Stimulated activated CD8-positive, alpha-beta memory T cell treated with anti-CD3 and anti-CD28 coated beads, Interleukin-4, amount 100 ng/mL, for 4 hours (primary cell): ENCODE measurements around the gene SH2D3C.

Source experiments
- DNase-seq, 2 donors: peaks; one replicate each; pipeline ENCODE4 v3.0.0-alpha.2; 2020; ENCODE audit warnings: low read depth in 2 of 2, low spot score in 1 of 2

The SH2D3C gene

GRCh38 chr9:127808347-127809001 lies 30.0 kb upstream of the SH2D3C start:
- DNase-seq = no peak

DNA sequence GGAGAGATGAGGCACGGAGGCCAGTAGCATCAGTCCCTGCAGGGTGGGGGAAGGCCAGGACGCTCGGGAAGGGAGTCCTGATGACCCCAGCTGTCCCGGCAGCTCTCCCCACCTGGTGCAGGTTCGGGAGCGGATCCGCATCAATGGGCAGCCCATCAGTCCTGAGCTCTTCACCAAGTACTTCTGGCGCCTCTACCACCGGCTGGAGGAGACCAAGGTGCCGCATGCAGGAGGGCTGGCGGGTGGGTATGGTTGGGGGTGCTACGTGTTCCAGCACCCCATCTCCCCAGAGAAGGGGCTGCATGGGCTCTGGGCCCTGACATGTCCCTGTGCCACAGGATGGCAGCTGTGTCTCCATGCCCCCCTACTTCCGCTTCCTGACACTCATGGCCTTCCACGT lies 28.4 kb upstream of the SH2D3C start:
- no peak for DNase-seq

GRCh38 chr9:127805620-127806019 lies 27.2 kb upstream of the SH2D3C start:
- no peak for DNase-seq

GRCh38 chr9:127803507-127804352 lies 25.3 kb upstream of the SH2D3C start:
- no peak for DNase-seq

DNA sequence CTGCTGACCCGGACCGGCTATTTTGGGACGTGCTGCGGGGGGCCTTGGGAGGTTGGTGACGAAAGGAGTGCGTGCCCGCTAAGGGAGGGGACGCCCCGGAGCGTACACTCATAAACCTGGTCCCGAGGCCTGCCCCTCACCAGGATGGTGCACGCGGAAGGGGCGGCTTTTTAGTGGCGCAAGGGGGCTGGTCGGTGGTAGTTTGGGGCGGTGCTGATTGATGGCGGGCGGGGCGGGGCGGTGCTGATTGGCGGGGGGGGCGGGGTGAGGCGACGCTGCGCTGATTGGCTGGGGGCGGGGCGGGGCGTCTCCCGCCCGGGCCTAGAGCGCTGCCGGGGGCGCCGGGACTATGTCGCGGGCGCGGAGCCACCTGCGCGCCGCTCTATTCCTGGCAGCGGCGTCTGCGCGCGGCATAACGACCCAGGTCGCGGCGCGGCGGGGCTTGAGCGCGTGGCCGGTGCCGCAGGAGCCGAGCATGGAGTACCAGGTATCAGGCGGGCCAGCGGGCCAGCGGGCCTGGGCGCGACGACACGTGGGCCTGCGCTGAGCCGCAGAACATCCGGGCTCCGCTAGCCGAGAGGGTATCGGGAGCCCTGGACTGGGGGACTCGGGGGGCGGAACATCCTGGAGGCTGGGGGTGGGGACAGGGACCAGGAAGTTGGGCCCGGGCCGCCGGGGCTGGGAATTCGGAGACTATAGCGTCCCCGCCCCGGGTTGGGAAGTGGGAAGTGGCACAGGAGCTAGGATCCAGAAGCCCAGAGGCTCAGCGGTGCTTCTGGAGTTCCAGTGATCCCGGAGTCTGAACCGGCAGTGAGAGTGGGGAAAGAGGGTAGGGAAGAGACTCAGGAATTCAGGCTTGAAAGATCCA lies 24.3 kb upstream of the SH2D3C start, which contains the start of gene FPGS:
Gene FPGS (plus strand): TSS at position 307 of the 868 bp plus-strand sequence. CDS start 43 bp downstream, at position 350.
- peak; percentile 47 to 70 for DNase-seq

- DNase-seq = no peak
These were observed 23.6 kb upstream of the SH2D3C start for GRCh38 chr9:127801955-127802575.

GRCh38 chr9:127796852-127797370 lies 18.4 kb upstream of the SH2D3C start:
- no peak for DNase-seq

- DNase-seq = no peak
These were observed 17.9 kb upstream of the SH2D3C start for GRCh38 chr9:127796225-127796813.

DNA sequence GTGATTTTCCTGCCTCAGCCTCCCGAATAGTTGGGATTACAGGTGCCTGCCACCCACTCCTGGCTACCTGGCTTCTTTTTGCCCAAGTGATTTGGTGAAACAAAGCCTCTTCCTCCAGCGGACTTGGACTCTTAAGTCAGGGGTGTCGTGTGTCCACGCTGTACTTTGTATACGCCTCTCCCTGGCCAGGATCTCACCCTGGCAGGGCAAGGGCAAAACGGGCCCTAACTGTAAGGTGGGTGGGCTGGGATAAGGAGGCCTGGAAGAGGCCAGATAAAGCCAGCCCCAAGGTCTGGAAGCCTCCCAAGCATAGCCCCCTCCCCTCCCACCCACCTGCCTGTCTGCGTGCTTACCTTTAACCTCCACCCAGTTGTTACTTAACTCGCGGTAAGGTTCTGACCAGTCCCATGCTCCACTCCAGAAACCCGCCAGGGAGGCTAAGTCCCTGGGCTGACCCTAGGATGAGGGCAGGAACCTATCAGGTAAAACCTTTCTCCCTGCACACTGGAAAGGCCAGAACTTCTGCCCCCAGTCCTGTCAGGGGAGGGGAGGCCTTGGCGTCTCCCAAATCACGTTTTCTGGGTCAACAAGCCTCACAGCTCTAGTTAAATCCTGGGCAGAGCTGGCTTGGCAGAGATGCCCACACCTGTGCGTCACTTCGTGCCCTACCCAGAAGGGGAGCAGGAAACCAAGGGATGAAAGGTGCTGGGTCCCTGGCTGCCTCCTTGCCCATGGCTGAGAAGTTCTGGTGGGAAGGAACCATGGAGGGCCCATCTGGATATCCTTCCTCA lies 15.7 kb upstream of the SH2D3C start:
- no peak for DNase-seq

DNA sequence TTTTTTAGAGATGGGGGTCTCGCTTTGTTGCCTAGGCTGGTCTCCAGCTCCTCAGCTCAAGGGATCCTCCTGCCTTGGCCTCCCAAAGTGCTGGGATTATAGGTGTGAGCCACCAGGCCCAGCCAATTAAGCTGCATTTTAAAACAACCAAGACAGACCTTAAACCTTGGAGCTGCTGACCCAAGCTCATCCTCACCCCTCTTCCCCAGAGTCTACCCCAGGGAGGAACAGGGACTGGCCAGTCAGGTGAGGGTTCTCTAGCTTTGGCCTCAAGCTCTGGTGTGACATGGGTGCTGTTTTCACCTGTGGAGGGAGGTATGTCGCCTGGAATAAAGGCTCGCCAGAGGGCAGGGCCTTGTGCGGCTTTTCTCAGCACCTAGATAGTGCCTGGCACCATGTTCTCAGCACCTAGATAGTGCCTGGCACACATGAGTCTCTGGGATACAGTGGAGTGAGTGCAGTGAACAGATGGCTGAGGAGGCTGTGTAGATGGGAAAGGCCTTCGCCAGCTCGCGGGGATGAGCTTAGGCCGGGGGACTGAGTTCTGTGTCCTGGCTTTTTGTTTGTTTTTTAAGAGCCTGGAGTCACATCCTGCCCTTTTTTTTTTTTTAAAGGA lies 14.7 kb upstream of the SH2D3C start:
- no peak for DNase-seq

DNA sequence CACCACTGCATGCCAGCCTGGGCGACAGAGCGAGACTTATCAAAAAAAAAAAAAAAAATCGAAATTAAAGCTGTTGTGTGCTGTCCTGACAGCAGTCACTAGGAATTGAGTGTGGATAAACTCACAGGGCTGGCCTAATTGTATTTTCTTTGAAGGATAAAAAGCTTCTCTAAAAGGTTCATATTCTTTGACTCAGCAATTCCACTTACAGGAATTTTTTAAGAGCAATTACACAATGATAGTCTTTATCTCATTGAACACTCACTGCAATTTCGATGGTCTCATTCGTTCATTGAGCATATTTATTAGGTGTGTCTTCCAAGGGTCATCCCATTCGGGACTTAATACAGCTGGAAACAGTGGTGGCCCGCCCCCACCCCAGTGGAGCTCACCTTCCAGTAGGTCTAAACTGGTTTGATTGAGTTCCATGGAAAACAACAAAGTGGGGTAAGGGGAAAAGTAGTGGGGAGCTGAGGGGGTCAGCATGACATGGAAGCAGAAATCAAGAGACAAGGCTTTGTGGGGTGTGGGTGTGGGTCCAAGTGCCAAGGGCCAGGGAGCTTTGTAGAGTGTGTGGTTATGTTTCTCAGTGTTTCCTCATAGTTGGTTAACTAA lies 14.1 kb upstream of the SH2D3C start:
- DNase-seq = no peak

GRCh38 chr9:127791085-127791484 lies 12.6 kb upstream of the SH2D3C start:
- DNase-seq = no peak

GRCh38 chr9:127790094-127790855 lies 11.8 kb upstream of the SH2D3C start:
- no peak for DNase-seq

DNA sequence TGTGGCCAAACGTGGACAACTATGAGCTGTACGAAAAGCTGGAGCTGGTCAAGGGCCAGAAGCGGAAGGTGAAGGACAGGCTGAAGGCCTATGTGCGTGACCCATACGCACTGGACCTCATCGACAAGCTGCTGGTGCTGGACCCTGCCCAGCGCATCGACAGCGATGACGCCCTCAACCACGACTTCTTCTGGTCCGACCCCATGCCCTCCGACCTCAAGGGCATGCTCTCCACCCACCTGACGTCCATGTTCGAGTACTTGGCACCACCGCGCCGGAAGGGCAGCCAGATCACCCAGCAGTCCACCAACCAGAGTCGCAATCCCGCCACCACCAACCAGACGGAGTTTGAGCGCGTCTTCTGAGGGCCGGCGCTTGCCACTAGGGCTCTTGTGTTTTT lies 10.7 kb upstream of the SH2D3C start:
- DNase-seq = no peak

GRCh38 chr9:127788337-127789011 lies 10.0 kb upstream of the SH2D3C start:
- no peak for DNase-seq

DNA sequence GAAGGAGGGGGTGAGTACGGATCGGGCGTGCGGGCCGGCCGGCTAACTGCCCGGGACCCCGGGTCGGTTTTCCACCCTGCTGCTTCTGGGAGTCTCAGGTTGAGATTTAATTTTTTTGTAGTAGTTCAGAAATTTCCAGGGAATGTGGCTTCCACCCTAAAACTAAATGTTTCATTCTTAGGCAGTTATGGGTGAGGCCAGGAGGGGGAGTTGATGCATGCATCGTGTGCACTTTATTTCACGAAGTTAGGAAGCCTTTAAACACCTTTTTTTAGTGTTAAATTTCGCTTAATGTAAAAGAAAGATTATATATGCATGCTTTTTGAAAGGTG lies 8.3 kb upstream of the SH2D3C start:
- no peak for DNase-seq

DNA sequence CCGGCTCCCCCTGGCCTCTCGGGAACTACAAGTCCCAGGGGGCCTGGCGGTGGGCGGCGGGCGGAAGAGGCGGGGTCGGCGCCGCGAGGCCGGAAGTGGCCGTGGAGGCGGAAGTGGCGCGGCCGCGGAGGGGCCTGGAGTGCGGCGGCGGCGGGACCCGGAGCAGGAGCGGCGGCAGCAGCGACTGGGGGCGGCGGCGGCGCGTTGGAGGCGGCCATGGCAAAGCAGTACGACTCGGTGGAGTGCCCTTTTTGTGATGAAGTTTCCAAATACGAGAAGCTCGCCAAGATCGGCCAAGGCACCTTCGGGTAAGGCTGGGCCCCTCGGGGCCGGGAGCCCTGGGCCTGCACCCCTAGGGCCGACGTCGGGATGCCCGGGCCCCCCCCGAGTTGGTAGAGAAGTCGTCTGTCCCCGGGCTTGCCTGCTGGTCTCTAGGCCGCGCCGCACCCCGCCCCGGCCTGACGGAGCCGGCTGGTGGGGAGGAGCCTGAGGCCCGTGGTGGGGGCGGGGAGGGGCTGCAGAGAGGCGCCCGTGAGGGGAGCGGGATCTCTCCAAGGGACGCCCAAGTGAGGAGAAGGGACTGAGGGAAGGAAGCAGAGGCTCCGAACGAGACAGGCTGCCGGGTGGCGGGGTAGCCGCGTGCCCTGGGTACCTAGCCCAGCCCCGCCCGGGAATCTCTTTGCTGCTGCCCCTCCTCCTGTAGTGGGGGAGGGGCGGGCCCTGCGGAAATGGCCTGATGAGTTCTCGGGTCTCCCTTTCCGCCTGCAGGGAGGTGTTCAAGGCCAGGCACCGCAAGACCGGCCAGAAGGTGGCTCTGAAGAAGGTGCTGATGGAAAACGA lies 7.7 kb upstream of the SH2D3C start, which contains the start of gene CDK9:
Gene CDK9 (plus strand): TSS at position 102 of the 840 bp plus-strand sequence. CDS start 115 bp downstream, at position 217.
- peak; percentile 84 to 85 for DNase-seq
